ENCODE measurements around the gene VAV3.

The VAV3 gene

GRCh38 chr1:107547363-107548155 is 417.4 kb downstream of the VAV3 start:
- H3K27ac ChIP-seq, result no peak overlapping the region
- no peak for TF ChIP-seq CTCF (conservative IDR thresholded peaks at IDR 0.05)

GRCh38 chr1:107546576-107546975 is 418.4 kb downstream of the VAV3 start:
- no peak overlapping the region for H3K27ac ChIP-seq
- no peak for TF ChIP-seq CTCF (conservative IDR thresholded peaks at IDR 0.05)

GRCh38 chr1:107545879-107546278 is 419.1 kb downstream of the VAV3 start:
- H3K27ac ChIP-seq, result no peak overlapping the region
- TF ChIP-seq CTCF (conservative IDR thresholded peaks at IDR 0.05), result no peak

- TF ChIP-seq CTCF (conservative IDR thresholded peaks at IDR 0.05), result no peak
- H3K27ac ChIP-seq, result no peak overlapping the region
Observed at GRCh38 chr1:107545056-107545577, 419.9 kb downstream of the VAV3 start.

- no peak overlapping the region for H3K27ac ChIP-seq
- TF ChIP-seq CTCF (conservative IDR thresholded peaks at IDR 0.05), result no peak
Observed at GRCh38 chr1:107544285-107544684, 420.7 kb downstream of the VAV3 start.

- H3K27ac ChIP-seq, result no peak overlapping the region
- TF ChIP-seq CTCF (conservative IDR thresholded peaks at IDR 0.05), result no peak
Observed at GRCh38 chr1:107541412-107541811, 423.6 kb downstream of the VAV3 start.

GRCh38 chr1:107538502-107538901 is 426.5 kb downstream of the VAV3 start:
- no peak overlapping the region for H3K27ac ChIP-seq
- TF ChIP-seq CTCF (conservative IDR thresholded peaks at IDR 0.05), result no peak
